LNCAP (cell line): ENCODE data around the gene EDEM1.

ENCODE experiments used
- CTCF ChIP-seq: fragments of 450-650 bp; IDR thresholded peaks from 2 replicates; pipeline ENCODE4 v1.5.1; 2017; ENCODE audit warnings: mild to moderate bottlenecking

The EDEM1 gene

DNA sequence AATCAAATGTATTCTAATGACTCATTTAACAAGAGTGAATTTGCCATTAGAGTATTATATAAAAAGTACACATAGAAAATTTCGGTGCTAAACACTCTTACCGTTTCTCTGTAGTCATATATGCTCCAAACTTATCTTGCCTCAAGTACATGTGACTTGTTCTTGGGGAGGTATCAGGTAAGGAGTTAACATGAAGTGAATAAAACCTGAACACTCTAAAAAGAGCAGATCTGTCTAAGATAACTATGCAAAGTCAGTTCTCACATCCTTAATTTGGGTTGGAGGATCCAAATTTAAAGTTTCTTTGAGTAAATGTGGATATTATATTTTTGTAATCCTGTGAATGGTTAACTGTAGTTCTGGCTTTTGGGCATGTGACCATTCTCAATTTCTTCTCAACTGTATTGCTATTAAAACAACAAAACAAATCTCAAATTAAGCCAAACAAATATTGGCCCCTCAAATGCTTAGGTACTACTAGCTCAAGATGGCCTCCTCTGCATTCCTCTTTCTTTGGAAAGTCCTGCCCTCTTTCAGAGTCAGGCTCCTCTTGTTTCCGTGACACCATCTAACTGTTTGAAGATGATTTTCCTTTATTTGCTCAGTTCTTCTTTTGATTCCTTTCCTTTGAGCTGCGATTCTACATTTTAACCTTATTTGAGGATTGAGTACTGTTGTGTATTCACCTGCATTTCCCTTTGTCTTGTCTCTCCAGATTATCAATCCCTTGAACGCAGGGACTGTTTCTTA lies 4.2 kb downstream of the EDEM1 start:
- TF ChIP-seq CTCF, result no peak

DNA sequence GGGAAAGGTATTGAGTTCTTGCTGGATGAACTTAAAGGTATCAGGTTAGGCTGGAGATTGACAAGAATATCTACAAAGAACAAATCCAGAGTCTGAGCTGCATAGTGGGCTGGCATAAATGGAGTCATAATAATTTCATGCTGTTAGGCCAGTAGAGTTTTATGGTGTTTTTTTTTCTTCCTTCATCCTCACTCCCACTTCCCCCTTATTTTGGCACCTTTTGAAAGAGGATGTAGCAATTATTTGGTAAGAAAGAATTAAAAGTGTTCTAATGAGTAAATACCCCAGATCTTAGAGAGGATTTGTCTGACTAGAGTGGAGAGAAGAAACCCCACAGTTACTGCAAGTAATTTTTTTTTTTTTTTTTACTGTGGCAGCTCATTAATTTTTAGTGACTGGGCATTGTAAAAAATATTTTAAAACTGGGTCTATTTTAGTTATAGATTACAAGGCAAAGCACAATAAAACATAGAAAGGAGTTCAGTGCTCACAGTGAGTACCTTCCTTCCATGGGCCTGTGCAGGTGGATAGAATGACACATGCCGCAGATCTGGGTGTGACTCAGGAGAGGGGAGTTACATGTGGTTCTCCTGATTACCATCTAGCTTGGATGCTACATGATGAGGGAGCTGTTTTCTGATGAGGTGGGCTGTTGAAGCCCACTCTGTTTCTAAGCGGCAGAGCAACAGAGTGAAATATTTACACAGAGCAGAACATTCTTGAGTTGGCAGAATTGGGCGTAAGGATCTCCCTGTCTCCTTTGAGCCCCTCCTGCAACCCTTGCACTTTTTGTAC lies 5.3 kb downstream of the EDEM1 start:
- TF ChIP-seq CTCF, result no peak

- TF ChIP-seq CTCF, result no peak
These were observed 6.8 kb downstream of the EDEM1 start for GRCh38 chr3:5194341-5194740.

- TF ChIP-seq CTCF, result no peak
These were observed 7.4 kb downstream of the EDEM1 start for GRCh38 chr3:5194801-5195509.

DNA sequence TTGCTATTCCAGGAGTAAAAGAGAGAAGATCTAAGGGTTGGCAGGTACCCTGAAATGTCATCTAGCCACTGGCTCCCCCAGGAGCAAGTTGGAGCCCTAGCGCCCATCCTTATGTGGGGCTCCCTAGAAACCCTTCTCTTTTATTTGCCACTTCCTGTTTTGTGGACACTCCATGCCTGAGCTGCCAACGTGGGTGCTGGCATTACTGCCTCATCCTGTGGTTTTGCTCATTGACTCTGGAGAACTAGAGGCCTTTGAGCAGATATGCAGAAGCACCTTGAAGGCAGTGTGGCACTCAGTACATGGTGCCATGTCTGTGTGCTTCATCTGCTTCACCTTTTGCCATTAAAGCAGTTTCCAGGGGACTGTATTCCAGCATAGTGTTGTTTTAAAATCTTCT lies 8.1 kb downstream of the EDEM1 start:
- no peak for TF ChIP-seq CTCF

DNA sequence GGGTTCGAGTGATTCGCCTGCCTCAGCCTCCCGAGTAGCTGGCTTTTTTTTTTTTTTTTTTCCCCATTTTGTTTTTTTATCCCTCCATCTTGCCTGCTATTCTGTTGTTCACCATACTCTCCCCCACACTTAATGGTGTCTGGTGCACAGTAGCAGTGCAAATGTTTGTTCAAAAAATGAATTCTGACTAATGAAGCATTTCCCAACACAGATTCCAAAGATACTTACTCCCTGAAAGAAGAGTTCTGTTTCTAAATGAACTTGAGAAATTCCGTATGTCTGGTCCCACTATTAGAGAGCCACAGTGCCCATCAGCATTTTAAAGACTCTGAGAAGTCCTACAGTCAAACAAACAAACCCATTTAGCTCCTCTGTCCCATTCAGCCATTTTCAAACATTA lies 9.5 kb downstream of the EDEM1 start:
- no peak for TF ChIP-seq CTCF

DNA sequence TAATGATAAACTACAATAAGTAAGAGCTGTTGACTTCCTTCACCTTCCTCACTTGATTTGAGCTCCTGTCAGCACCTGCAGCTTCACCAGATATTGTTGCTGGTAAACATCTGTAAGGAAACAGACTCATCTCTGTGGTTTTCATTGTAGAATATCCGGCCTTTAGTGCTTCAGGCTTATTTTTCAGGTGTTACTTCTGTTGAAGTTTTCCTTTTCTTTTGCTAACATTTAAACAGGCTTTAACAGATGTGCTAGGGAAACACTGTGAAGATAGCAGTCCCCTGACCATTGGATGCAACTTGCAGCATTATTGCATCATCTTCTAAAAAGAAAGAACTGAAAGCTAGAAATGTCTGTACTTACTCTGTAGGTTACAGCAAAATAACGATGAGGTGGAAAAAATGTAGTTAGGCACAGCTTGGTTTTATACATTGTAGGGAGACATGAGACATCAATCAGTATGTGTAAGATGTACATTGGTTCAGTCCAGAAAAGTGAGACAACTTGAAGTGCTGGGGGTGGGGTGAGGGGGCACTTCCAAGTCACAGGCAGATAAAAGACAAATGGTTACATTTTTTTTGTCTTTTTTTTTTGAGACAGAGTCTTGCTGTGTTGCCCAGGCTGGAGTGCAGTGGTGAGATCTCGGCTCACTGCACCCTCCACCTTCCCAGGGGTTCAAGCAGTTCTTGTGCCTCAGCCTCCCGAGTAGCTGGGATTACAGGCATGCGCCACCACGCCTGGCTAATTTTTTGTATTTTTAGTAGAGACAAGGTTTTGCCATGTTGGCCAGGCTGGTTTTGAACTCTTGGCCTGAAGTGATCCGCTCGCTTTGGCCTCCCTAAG lies 10.2 kb downstream of the EDEM1 start:
- no peak for TF ChIP-seq CTCF
